ENCODE measurements around the gene ACOT13.

- no peak for TF ChIP-seq POLR2AphosphoS5 (IDR thresholded peaks at IDR 0.05; ENCODE audit: low read depth, low read length)
- TF ChIP-seq REST (IDR thresholded peaks at IDR 0.05; ENCODE audit: insufficient read depth in 1 of 2, low read depth in 2 of 2, low read length in 2 of 2) = no peak
- no peak for TF ChIP-seq TAF1 (IDR thresholded peaks at IDR 0.05; ENCODE audit: borderline replicate concordance, insufficient read depth, low read length)
- TF ChIP-seq SIN3A (IDR thresholded peaks at IDR 0.05; ENCODE audit: borderline replicate concordance, insufficient read depth, low read length) = no peak
- no peak for TF ChIP-seq FOXP2 (optimal IDR thresholded peaks at IDR 0.05; ENCODE audit: borderline replicate concordance, extremely low read depth, extremely low read length, insufficient read depth)
These were observed 6.8 kb upstream of the ACOT13 start for GRCh38 chr6:24660105-24660504.
